Measurements from ENCODE around the gene ADARB2. TPM values are rescaled to one million over a fixed set of nuclear protein-coding genes. Genes with fewer than 3 reads are reported as not detected.
"Not testable (repeated sequence)": the region's sequence is repeated elsewhere in the genome, so short reads cannot be mapped to it uniquely, and the experiment has no call there.

ADARB2 gene
- polyA plus RNA-seq, 1 donor, result 0.16 TPM

DNA sequence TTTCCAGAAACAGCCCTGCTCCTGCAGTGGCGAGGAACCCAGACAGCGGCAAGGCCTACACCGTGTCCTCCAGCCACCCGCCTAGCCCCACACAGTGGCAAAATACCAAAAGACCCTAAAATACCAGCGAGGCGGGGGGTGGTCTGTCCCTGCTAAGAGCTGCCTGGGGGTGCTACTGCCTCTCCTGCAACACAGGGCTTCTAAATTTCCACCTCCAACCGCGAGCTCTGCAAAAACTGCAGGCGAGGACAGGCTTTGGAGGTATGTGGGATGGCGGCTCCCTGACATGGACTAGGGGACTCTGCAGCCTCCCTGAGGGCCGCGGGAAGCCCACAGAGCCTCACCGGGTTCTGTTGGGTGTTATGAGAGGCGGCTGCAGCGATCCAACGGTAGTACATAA lies 558.8 kb downstream of the ADARB2 start:
- no peak for DNase-seq (ENCODE audit: low read depth)

DNA sequence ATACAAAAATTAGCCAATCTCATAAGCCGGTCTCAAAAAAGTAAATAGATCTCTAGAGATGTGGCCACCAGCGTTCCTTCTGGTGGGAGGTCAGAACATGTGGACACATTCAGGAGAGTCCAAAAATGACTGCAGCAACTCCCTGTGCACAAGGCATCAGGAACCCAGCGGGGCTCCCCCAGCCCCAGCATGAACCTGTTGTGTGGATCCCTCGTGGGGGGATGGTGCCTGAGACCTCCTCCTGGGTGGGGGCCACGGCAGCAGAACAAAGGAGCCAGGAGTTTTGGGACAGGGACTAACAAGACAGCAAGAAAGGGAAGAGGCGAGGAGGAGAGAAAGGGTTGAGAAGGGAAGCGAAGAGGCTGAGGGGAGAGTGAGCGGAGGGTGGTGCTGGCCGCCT lies 559.4 kb downstream of the ADARB2 start:
- no peak for DNase-seq (ENCODE audit: low read depth)

GRCh38 chr10:1175956-1176565 lies 561.3 kb downstream of the ADARB2 start:
- DNase-seq (ENCODE audit: low read depth), result no peak

DNA sequence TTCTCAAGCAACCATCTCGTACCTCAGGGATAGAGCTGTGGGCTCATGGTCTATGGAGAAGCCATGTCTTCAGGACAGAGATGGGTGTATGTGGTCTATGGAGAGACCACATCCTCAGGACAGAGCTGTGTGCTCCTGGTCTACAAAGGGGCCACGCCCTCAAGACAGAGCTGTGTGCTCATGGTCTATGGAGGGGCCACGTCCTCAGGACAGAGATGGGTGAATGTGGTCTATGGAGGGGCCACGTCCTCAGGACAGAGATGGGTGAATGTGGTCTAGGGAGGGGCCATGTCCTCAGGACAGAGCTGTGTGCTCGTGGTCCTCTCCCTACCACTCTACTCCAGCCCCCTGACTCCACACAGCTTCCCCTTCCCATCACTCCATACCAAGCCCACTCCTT lies 563.3 kb downstream of the ADARB2 start:
- no peak for DNase-seq (ENCODE audit: low read depth)

DNA sequence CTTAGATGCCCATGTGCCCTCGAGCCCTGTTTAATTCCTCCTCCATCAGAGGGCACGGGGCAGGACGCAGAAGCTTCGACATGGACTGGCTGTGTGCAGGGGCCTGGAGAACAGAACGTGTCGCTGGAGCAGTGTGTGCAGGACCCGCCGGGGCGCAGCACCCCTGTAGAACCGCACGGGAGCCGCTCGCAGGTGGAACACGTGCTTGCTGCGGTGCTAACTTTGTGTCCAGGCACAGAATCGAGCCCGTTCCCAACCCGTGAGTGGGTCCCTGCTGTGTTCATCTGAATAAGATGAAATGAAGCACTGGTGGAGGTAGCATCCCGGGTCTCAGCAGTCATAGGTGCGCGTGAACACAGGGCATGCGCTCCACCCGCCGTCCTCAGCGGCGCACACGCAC lies 564.2 kb downstream of the ADARB2 start:
- DNase-seq (ENCODE audit: low read depth), result no peak

DNA sequence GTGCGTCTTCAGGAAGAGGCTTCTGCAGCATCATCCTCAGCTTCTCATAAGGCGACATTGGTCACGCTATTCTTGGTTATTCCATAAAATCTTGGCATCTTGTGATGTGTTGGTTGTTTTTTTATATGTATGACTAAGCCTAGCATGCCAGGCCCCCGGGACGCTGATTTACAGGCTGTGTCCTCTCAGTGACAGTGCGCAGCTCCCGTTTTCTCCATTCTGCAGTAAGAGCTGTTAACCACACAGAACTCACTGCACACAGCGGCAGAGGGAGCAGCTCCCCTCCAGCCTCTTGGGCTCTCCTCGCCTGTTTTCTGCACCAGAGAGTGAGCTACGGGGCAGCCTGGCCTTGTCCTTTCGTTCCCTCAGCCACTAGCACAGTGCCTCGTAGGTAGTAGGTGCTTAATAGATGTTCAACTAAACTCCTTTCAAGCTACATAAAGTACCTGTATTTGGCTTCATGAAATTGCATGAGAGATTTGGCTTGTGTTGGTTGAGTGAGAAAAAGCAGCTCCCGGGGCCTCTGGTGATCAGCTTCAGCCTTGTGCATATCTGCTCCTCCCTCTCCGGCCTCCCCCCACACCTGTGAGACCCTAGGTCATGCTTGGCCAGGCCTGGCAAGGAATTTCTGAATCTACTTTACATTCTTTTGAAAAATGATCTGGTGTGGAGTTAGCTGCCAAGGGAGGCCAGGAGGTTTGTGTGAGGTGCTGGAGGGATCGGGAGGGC lies 564.9 kb downstream of the ADARB2 start:
- no peak for DNase-seq (ENCODE audit: low read depth)

DNA sequence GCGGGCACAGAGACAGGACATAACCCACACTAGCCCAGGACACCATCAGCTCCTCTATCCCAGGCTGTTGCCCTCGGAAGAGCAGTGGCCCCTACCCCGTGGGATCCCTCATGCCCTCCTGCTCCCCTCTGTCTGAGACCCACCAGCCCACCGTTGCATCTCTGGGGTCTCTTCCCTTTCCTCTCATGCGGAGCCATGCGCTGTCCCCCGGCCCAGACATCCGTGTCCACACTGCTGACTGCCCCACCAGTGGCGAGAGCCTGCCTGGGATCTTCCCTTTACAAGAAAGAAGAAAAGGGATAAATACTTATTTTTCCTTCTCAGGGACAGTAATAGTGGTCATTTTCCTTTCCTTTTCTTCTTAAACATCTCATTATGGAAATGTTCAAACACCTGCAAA lies 565.7 kb downstream of the ADARB2 start:
- no peak for DNase-seq (ENCODE audit: low read depth)

- no peak for DNase-seq (ENCODE audit: low read depth)
Measured at GRCh38 chr10:1171182-1171581, 566.1 kb downstream of the ADARB2 start.

GRCh38 chr10:1170867-1171180 lies 566.5 kb downstream of the ADARB2 start:
- DNase-seq (ENCODE audit: low read depth), result no peak

DNA sequence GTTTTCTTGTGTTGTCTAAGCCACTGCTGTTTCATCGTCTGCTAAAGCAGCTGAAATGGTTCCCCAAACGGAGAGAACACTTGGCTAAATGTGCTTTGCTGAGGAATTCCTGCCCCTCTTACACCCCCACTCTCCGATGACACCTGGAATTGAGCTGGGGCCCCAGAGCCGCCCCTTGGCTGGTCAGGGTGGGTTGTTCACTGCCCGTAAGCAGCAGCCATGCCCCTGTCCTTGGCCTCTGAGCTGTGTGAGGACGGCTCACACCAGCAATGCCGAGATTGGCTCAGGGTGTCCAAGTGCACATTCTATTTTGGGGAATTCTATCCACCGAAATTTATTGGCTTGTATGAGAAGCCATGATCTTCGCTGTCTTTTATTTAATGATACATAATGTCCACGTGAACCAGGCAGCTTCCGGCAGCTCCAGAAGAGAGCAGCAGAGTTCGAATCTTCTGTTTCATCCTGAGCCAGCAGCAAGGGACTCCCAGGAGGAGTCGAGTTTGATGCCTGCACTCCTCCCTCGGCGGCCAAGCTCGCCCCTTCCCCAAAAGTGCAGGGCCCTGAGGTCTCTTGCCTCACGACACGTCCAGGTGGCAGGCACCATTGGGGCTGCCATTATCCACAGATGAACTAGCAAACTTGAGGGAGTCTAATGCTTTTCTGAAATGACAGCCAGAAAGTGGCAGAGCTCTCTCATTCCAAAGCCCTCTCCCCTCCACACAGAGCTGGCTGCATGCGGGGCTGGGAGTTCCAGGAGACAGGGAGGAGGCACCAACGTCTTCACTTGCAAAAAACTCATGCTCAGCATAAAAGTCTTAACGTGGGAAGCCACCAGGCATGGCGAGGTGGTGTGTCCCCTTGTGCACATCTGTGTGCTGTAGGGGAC lies 567.1 kb downstream of the ADARB2 start:
- DNase-seq (ENCODE audit: low read depth), result no peak

GRCh38 chr10:1169186-1169885 lies 568.0 kb downstream of the ADARB2 start:
- no peak for DNase-seq (ENCODE audit: low read depth)

DNA sequence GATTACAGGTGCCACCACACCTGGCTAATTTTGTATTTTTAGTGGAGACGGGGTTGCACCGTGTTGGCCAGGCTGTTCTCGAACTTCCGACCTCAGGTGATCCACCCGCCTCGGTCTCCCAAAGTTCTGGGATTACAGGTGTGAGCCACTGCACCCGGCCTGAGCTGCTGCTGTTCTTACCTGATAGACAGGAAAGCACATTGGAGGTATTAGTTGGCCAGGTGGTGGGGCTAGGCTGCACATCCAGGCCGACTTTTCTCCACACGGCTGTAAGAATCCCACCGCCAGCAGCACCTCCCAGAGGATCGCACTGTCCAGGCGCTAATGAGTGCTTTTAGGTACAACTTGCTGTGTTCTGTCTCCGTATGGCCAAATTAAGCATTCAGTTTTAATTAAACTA lies 568.6 kb downstream of the ADARB2 start:
- DNase-seq (ENCODE audit: low read depth), result no peak

GRCh38 chr10:1166828-1167275 lies 570.5 kb downstream of the ADARB2 start:
- no peak for DNase-seq (ENCODE audit: low read depth)

DNA sequence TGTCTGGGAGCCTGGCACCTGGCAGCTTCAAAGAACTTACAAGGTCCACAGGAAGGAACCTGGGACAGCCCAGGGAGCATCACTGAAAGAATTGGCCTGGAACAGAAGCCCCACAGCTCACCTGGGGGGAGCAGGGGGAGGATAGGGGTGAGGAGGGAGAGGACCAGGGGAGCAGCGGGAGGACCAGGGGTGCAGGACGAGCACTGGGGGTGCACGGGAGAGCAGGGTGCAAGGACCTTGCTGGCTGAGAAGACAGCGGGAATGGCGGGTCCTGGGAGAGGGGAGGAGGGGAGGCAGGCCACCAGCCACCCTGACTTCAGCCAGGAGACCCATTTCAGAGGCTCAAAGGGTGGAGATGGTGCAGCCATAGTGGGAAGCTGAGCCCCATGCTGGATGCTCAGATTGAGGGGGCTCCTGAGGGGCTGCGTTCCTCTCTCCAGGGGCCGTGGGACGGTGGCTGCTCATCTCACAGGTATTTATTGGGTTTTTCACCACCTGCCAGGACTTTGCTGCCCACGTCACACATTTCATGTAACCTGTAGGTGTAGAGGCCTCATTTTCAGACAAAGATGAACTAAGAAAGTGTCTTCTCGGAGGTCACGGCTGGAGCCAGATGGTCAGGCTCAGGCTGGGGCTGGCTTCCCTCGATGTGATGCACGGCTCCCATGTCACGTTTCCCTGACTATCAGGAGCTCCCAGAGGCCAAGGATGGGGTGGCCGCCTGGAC lies 571.1 kb downstream of the ADARB2 start:
- DNase-seq (ENCODE audit: low read depth), result no peak

- DNase-seq (ENCODE audit: low read depth), result no peak
Measured at GRCh38 chr10:1163831-1164230, 573.5 kb downstream of the ADARB2 start.

DNA sequence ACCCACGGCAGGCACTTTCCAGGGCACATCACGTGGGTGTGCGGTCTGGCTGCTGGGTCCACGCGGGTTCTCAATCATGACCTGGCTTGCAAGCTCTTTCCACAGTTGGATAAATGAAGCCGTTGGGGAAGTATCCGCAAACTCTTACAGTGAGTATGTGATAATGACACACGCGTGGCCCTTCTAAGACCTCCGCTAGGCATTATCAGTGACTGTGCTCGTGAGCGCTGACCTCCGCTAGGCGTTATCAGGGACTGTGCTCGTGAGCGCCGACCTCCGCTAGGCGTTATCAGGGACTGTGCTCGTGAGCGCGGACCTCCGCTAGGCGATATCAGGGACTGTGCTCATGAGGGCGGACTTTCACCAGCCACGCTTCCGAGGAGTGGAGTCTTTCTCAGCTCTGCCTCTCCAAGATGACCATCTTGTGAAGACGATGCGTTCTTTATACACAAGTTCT lies 574.1 kb downstream of the ADARB2 start:
- no peak for DNase-seq (ENCODE audit: low read depth)

DNA sequence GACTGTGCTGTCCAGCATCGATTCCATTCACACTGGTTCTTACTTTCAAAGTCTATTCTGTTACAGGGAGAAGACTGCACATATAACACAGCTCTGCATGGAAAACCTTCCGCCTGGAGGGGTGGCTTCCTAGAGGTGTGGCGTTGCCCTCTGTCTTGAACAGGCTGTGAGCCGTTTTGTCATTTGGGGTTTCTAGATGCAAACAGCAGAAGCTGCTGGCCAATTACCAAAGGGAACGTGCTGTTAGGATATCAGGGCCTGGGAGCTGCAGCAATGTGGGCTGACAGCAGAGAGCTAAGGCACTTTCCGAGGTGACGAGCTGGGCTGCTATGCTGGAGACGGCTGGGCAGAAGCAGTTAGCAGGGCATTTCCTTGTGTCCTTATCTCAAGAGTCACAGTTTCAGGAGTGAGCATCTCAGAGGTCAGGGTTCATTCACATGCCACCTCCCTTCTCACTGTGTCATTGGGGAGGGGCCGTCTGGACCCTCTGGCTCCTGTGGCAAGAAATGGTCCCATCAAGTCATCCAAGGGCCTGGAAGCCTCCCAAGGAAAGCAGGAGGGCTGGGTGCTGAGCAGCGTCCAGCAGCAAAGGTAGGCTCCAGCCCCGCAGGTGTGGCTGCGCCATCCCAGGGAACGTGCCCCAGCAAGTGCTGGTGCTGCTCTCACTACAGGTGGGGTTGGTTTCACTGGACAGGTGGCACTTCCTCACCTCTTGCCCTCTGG lies 574.7 kb downstream of the ADARB2 start:
- no peak for DNase-seq (ENCODE audit: low read depth)

GRCh38 chr10:1161315-1161673 lies 576.0 kb downstream of the ADARB2 start:
- not testable (repeated sequence) for DNase-seq (ENCODE audit: low read depth)

DNA sequence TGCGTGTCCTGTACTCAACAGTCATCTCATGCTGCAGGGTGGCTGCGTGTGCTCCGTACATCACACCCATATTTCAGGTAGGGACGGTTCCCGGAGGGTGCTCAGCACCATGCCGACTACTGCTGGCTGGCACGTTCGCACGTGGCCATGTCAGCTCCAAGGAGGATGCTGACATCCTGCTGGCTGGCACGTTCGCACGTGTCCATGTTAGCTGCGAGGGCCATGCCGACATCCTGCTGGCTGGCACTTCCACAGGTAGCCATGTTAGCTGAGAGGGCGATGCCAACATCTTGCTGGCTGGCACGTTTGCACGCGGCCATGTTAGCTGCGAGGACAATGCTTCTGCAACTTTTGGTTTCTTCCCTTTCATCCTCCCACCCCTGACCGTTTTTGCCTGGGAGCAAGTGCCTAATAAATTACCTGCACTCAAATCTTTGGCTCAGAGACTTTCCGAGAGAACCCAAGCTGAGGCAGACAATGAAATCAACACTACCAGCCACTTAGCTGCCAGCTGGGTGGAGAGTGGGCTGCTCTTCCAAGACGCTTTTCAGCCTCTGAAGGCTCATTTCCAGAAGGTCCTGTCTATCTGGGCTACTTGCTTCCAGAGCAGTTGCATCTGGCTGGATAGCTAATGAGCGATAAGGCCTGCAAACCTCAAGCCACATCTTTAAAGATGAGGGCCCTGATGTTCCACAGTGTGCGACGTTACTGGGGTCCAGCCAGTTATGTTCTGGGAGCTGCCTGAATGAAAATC lies 576.6 kb downstream of the ADARB2 start:
- DNase-seq (ENCODE audit: low read depth), result no peak
